DOHH2 (cell line): Measurements from ENCODE around the gene BICRA.

Experiments
- CTCF ChIP-seq: fragments of 200-600 bp; sonication (generic); IDR thresholded peaks from one replicate; pipeline ENCODE4 v1.5.1; 2014; ENCODE audit warnings: antibody characterized with exemption, mild to moderate bottlenecking, low read depth, low read length; ENCODE audit not compliant: poor library complexity, severe bottlenecking
- EZH2phosphoT487 ChIP-seq: fragments of 200-600 bp; sonication (generic); IDR thresholded peaks from 2 replicates; pipeline ENCODE4 v1.6.1; 2017; ENCODE audit warnings: borderline replicate concordance, mild to moderate bottlenecking, antibody characterized with exemption, low read length, moderate library complexity, mixed read lengths

GRCh38 chr19:47652285-47652684 lies 43.4 kb downstream of the BICRA start:
- TF ChIP-seq CTCF (no peak), EZH2phosphoT487 (no peak)
